Right lobe of liver (tissue), 6 donors: ENCODE data around the gene IL37. TPM values are rescaled to one million over a fixed set of nuclear protein-coding genes. Genes with fewer than 3 reads are reported as not detected.

Experiments
- ATAC-seq, 4 donors: fragments of 200-7000 bp; cut with Tn5 transposase; one replicate each; pipeline ENCODE4 v1.9.1; 2020; ENCODE audit warnings: mild to moderate bottlenecking in 4 of 4, moderate library complexity in 4 of 4
- DNase-seq, 3 donors: peaks; one replicate each; pipeline ENCODE4 v3.0.0-alpha.2; 2020
- H3K27ac ChIP-seq, 3 donors: fragments of 200-600 bp; one replicate each; pipeline ENCODE4 v1.8.0; 2022
- H3K27me3 ChIP-seq, 2 donors: fragments of 200-600 bp; one replicate each; pipeline ENCODE4 v1.8.0; 2022
- H3K36me3 ChIP-seq, 4 donors: fragments of 200-600 bp; sonication (generic) in 1 of 4; one replicate each; pipeline versions ENCODE4 v1.5.1 to v1.8.0; 2017 to 2022; ENCODE audit warnings: control low read depth in 1 of 4
- H3K4me1 ChIP-seq, 4 donors: fragments of 200-600 bp; sonication (generic) in 1 of 4; one replicate each; pipeline versions ENCODE4 v1.5.1 to v1.8.0; 2017 to 2022; ENCODE audit warnings: control low read depth in 1 of 4
- H3K4me3 ChIP-seq, 3 donors: fragments of 200-600 bp; one replicate each; pipeline ENCODE4 v1.8.0; 2022
- H3K9me3 ChIP-seq, 4 donors: fragments of 200-600 bp; sonication (generic) in 1 of 4; one replicate each; pipeline versions ENCODE4 v1.5.1 to v1.8.0; 2017 to 2022; ENCODE audit warnings: control low read depth in 1 of 4
- CTCF ChIP-seq, 4 donors: fragments of 200-600 bp in 3 of 4; fragments of 450-650 bp in 1 of 4; IDR thresholded peaks; one replicate each; pipeline versions ENCODE4 v1.5.1 to v1.8.0; 2016 to 2022; ENCODE audit warnings: antibody characterized with exemption in 4 of 4, mild to moderate bottlenecking in 2 of 4
- POLR2A ChIP-seq: fragments of 450-650 bp; IDR thresholded peaks from one replicate; pipeline ENCODE4 v1.6.1; 2017; ENCODE audit warnings: antibody characterized with exemption, mild to moderate bottlenecking
- WGBS: methylation state at CpG from one replicate; pipeline ENCODE4 v1.1.6; 2018; ENCODE audit warnings: low coverage, low lambda C conversion rate; ENCODE audit not compliant: insufficient coverage; ENCODE audit errors: missing lambda C conversion rate; 5-methylcytosine and 5-hydroxymethylcytosine counted together
- intact Hi-C, 2 donors: fragments of 100-400 bp; cut with DNase I; formaldehyde crosslinking; loops; one replicate each; pipeline versions ENCODE4 v1.11.2 to v1.14.1; 2022
- total RNA-seq, 6 experiments: library from RNA; depleted of rRNA in 2 of 6; stranded (reverse); fragments of >200 nt in 2 of 6; fragmentation: NEBNext Ultra II Directional in 3 of 6; extraction: Animal tissue kit (Norgen Biotek cat#: 25700) in 3 of 6; gene quantifications; one replicate each; pipeline versions ENCODE4 v1.1.0 to v1.2.4, GENCODE V29; 2016 to 2023
- donor health status: DM: no; HTN: yes; CAD: no.
- donor health status: DM: no; HTN: no; CAD: no.
- donor health status: DM: no; HTN: no; CAD: no.
- donor health status: DM: no; HTN: yes; CAD: no.
- donor health status: DM: no; HTN: yes; CAD: no.

IL37 gene
- total RNA-seq, 6 experiments from 2014 or later = not detected

- DNase-seq = no peak
- H3K36me3 ChIP-seq = no peaks in the 10 kb centered on the region
Measured at GRCh38 chr2:112942654-112943002, 31.7 kb downstream of the IL37 start.

GRCh38 chr2:112944971-112945370 is 34.0 kb downstream of the IL37 start:
- Histone ChIP-seq H3K36me3 (no peaks in the 10 kb centered on the region), H3K4me3 (no peak overlapping the region), H3K27ac (no peak overlapping the region), H3K9me3 (no peaks in the 10 kb centered on the region), H3K27me3 (no peaks in the 10 kb centered on the region), H3K4me1 (peaks cover 0 to 18% (median 4%) of the 10 kb centered on the region in 4 donors)
- 80% methylated on average over 1 of the region's 1 CpG for WGBS
- no peak for ATAC-seq
- TF ChIP-seq CTCF (IDR thresholded peaks at IDR 0.05) (no peak), POLR2A (no peak)
- intact Hi-C loops = loop anchor here in 1 of 2 donors (10.0 kb wide), 1 partner anchor 210 kb away; no protein-coding TSS in a partner anchor
- DNase-seq = no peak

More at GRCh38 chr2:112942654-112943002, 31.7 kb downstream of the IL37 start:
- Histone ChIP-seq H3K27ac (no peak overlapping the region), H3K4me1 (peaks cover 0 to 29% (median 10%) of the 10 kb centered on the region in 4 donors), H3K9me3 (no peaks in the 10 kb centered on the region), H3K27me3 (no peaks in the 10 kb centered on the region), H3K4me3 (no peak overlapping the region)
- intact Hi-C loops = loop anchor here in 1 of 2 donors (10.0 kb wide), 1 partner anchor 208 kb away; no protein-coding TSS in a partner anchor
- TF ChIP-seq POLR2A (no peak), CTCF (IDR thresholded peaks at IDR 0.05) (no peak)
- WGBS = 66% methylated on average over 2 of the region's 2 CpGs
- no peak for ATAC-seq

- H3K27me3 ChIP-seq = no peaks in the 10 kb centered on the region
- intact Hi-C loops = loop anchor here in 1 of 2 donors (10.0 kb wide), 1 partner anchor 211 kb away; no protein-coding TSS in a partner anchor
- no peak overlapping the region for H3K27ac ChIP-seq
- DNase-seq (no peak), ATAC-seq (no peak)
- no peaks in the 10 kb centered on the region for H3K36me3 ChIP-seq
- H3K9me3 ChIP-seq = no peaks in the 10 kb centered on the region
- H3K4me3 ChIP-seq = no peak overlapping the region
- 67% methylated on average over 1 of the region's 2 CpGs for WGBS
- H3K4me1 ChIP-seq = peaks cover 0 to 7% (median 0%) of the 10 kb centered on the region in 4 donors
- TF ChIP-seq CTCF (IDR thresholded peaks at IDR 0.05) (no peak), POLR2A (no peak)
Measured at GRCh38 chr2:112946086-112946485, 35.1 kb downstream of the IL37 start.

- intact Hi-C loops = loop anchor here in 1 of 2 donors (10.0 kb wide), 1 partner anchor 213 kb away; no protein-coding TSS in a partner anchor
Measured at GRCh38 chr2:112947374-112947773, 36.4 kb downstream of the IL37 start.

More at GRCh38 chr2:112947374-112947773, 36.4 kb downstream of the IL37 start:
- H3K4me3 ChIP-seq = no peak overlapping the region
- ATAC-seq = no peak
- no peaks in the 10 kb centered on the region for H3K27me3 ChIP-seq
- no peaks in the 10 kb centered on the region for H3K9me3 ChIP-seq
- H3K4me1 ChIP-seq = no peaks in the 10 kb centered on the region
- 13% methylated on average over 2 of the region's 2 CpGs for WGBS
- DNase-seq = no peak
- no peak overlapping the region for H3K27ac ChIP-seq
- TF ChIP-seq CTCF (IDR thresholded peaks at IDR 0.05) = no peak
- TF ChIP-seq POLR2A = no peak
- no peaks in the 10 kb centered on the region for H3K36me3 ChIP-seq
